H1 (cell line): Measurements from ENCODE around the gene TP53I11. TPM values are rescaled to one million over a fixed set of nuclear protein-coding genes. Genes with fewer than 3 reads are reported as not detected.

Experiments used
- CTCF ChIA-PET: fragments of 300-600 bp; sonication (Branson Sonifier 250); formaldehyde crosslinking; loops from one replicate; lab custom pipeline; 2021; ENCODE audit not compliant: partially characterized antibody; lab: Charles Lee
- POLR2A ChIA-PET: fragments of 300-600 bp; sonication (Branson Sonifier 250); formaldehyde crosslinking; loops from one replicate; lab custom pipeline; 2021; ENCODE audit warnings: inconsistent platforms; ENCODE audit not compliant: partially characterized antibody; lab: Charles Lee
- DNase-seq, 2 experiments: peaks; one replicate each; pipeline versions ENCODE4 v3.0.0 to v3.0.0-alpha.2; 2010 to 2022; ENCODE audit warnings: low spot score in 2 of 2, low read depth in 1 of 2, mixed read lengths in 1 of 2
- FAIRE-seq: peaks from 2 replicates; lab custom pipeline; 2011; peaks lifted over from hg19 to GRCh38; lab: Jason Lieb, UNC
- H2AFZ ChIP-seq: 2 replicates; pipeline ENCODE4 v1.8.1; 2012; ENCODE audit warnings: low read length, inconsistent platforms
- H2AK5ac ChIP-seq: 2 replicates; pipeline ENCODE4 v1.6.1; 2013; ENCODE audit warnings: low read depth, low read length
- H2BK120ac ChIP-seq: replicated peaks from 2 replicates; pipeline ENCODE3; 2013; ENCODE audit warnings: low read depth, low read length, inconsistent platforms
- H2BK12ac ChIP-seq: 2 replicates; pipeline ENCODE4 v1.6.1; 2013; ENCODE audit warnings: low read depth, low read length
- H2BK15ac ChIP-seq: 2 replicates; pipeline ENCODE4 v1.6.1; 2013; ENCODE audit warnings: low read length
- H2BK20ac ChIP-seq: 2 replicates; pipeline ENCODE4 v1.6.1; 2013; ENCODE audit warnings: low read length
- H2BK5ac ChIP-seq: 2 replicates; pipeline ENCODE4 v1.6.1; 2013; ENCODE audit warnings: low read depth, low read length
- H3K14ac ChIP-seq: 2 replicates; pipeline ENCODE4 v1.6.1; 2013; ENCODE audit warnings: inconsistent platforms; ENCODE audit not compliant: insufficient read length
- H3K18ac ChIP-seq: 2 replicates; pipeline ENCODE4 v1.6.1; 2013; ENCODE audit warnings: low read length; ENCODE audit errors: extremely low read depth
- H3K23ac ChIP-seq: 2 replicates; pipeline ENCODE4 v1.6.1; 2013; ENCODE audit warnings: inconsistent platforms; ENCODE audit not compliant: insufficient read length
- H3K23me2 ChIP-seq: 2 replicates; pipeline ENCODE4 v1.6.1; 2013; ENCODE audit warnings: low read depth, low read length
- H3K27ac ChIP-seq: 2 replicates; pipeline ENCODE4 v1.6.1; 2011; ENCODE audit warnings: low read depth, low read length, inconsistent platforms
- H3K27me3 ChIP-seq, 4 experiments: replicated peaks in 1 of 4; 1 replicate in 1 of 4; 2 replicates in 3 of 4; pipeline versions ENCODE4 v1.6.1 to v1.8.1; 2011 to 2013; ENCODE audit warnings: low read length in 3 of 4, mild to moderate bottlenecking in 3 of 4, inconsistent platforms in 2 of 4, mixed read lengths in 2 of 4, moderate library complexity in 1 of 4; ENCODE audit not compliant: control insufficient read depth in 3 of 4, insufficient read depth in 3 of 4; ENCODE audit errors: extremely low read depth in 1 of 4
- H3K36me3 ChIP-seq, 4 experiments: 2 replicates each; pipeline versions ENCODE4 v1.6.1 to v1.8.1; 2011 to 2013; ENCODE audit warnings: mild to moderate bottlenecking in 4 of 4, low read length in 3 of 4, moderate library complexity in 2 of 4, control low read depth in 1 of 4, inconsistent platforms in 1 of 4; ENCODE audit not compliant: insufficient read depth in 4 of 4, control insufficient read depth in 2 of 4
- H3K4ac ChIP-seq: replicated peaks from 2 replicates; pipeline ENCODE3; 2013; ENCODE audit warnings: low read length, low read depth, mixed read lengths, inconsistent platforms; ENCODE audit not compliant: insufficient read length
- H3K4me1 ChIP-seq, 4 experiments: replicated peaks in 1 of 4; 1 replicate in 1 of 4; 2 replicates in 3 of 4; pipeline versions ENCODE4 v1.6.1 to v1.8.1; 2011 to 2013; ENCODE audit warnings: low read length in 3 of 4, inconsistent platforms in 2 of 4, mixed read lengths in 1 of 4; ENCODE audit not compliant: insufficient read depth in 4 of 4, control insufficient read depth in 3 of 4
- H3K4me2 ChIP-seq, 2 experiments: 2 replicates each; pipeline versions ENCODE4 v1.6.1 to v1.8.1; 2011 to 2013; ENCODE audit warnings: low read depth in 2 of 2, low read length in 2 of 2, control low read depth in 1 of 2, inconsistent platforms in 1 of 2, mild to moderate bottlenecking in 1 of 2; ENCODE audit not compliant: insufficient read depth in 1 of 2
- H3K4me3 ChIP-seq, 4 experiments: fragments of 200-600, 300-600 bp in 1 of 4; sonication (generic), shearing (Covaris generic), sonication (Bioruptor Twin) in 1 of 4; 2 replicates each; pipeline versions ENCODE4 v1.5.1 to v1.8.1; 2011 to 2016; ENCODE audit warnings: low read length in 4 of 4, low read depth in 3 of 4, control low read depth in 2 of 4, inconsistent platforms in 2 of 4, mild to moderate bottlenecking in 2 of 4, mixed read lengths in 1 of 4, moderate library complexity in 1 of 4; ENCODE audit not compliant: insufficient read depth in 2 of 4; ENCODE audit errors: extremely low read depth in 1 of 4
- H3K56ac ChIP-seq: replicated peaks from 2 replicates; pipeline ENCODE3; 2013; ENCODE audit warnings: low read depth, mild to moderate bottlenecking, mixed read lengths, low read length, inconsistent platforms; ENCODE audit not compliant: insufficient read length
- H3K79me1 ChIP-seq: 2 replicates; pipeline ENCODE4 v1.6.1; 2013; ENCODE audit warnings: low read depth, low read length, control low read depth
- H3K79me2 ChIP-seq, 2 experiments: 2 replicates each; pipeline versions ENCODE4 v1.6.1 to v1.8.1; 2012 to 2013; ENCODE audit warnings: low read length in 2 of 2, mild to moderate bottlenecking in 2 of 2, inconsistent platforms in 1 of 2; ENCODE audit not compliant: insufficient read depth in 2 of 2, control insufficient read depth in 1 of 2
- H3K9ac ChIP-seq, 4 experiments: replicated peaks in 1 of 4; 1 replicate in 1 of 4; 2 replicates in 3 of 4; pipeline versions ENCODE4 v1.6.1 to v1.8.1; 2011 to 2013; ENCODE audit warnings: low read depth in 3 of 4, low read length in 3 of 4, control low read depth in 2 of 4, mild to moderate bottlenecking in 2 of 4, moderate library complexity in 2 of 4, inconsistent platforms in 1 of 4; ENCODE audit errors: extremely low read depth in 1 of 4
- H3K9me3 ChIP-seq, 2 experiments: 2 replicates each; pipeline versions ENCODE4 v1.6.1 to v1.8.1; 2012 to 2013; ENCODE audit warnings: mild to moderate bottlenecking in 2 of 2, moderate library complexity in 2 of 2, control low read depth in 1 of 2, inconsistent platforms in 1 of 2, low read depth in 1 of 2, low read length in 1 of 2, mixed read lengths in 1 of 2; ENCODE audit not compliant: insufficient read depth in 2 of 2
- H4K20me1 ChIP-seq, 2 experiments: replicated peaks in 1 of 2; 2 replicates each; pipeline versions ENCODE3 to v1.8.1; 2011 to 2013; ENCODE audit warnings: inconsistent platforms in 2 of 2, low read length in 2 of 2, mild to moderate bottlenecking in 1 of 2; ENCODE audit not compliant: insufficient read depth in 2 of 2, control insufficient read depth in 1 of 2
- H4K5ac ChIP-seq: 2 replicates; pipeline ENCODE4 v1.6.1; 2013; ENCODE audit warnings: low read length, low read depth, mixed read lengths, inconsistent platforms; ENCODE audit not compliant: insufficient read length
- H4K8ac ChIP-seq: 2 replicates; pipeline ENCODE4 v1.8.0; 2013; ENCODE audit warnings: mild to moderate bottlenecking, moderate library complexity, low read length, inconsistent platforms; ENCODE audit not compliant: insufficient read depth; ENCODE audit errors: extremely low read depth
- H4K91ac ChIP-seq: replicated peaks from 2 replicates; pipeline ENCODE3; 2013; ENCODE audit warnings: low read length, mixed read lengths, inconsistent platforms; ENCODE audit not compliant: insufficient read length
- BRCA1 ChIP-seq: IDR thresholded peaks from 2 replicates; pipeline ENCODE4 v1.6.1; 2012; ENCODE audit warnings: low read depth, low read length, improper control_type of control experiment
- CBX8 ChIP-seq: fragments of 300-800, 300-1000 bp; sonication (generic); IDR thresholded peaks from 2 replicates; pipeline ENCODE4 v1.7.1; 2016; ENCODE audit warnings: low read depth, low read length, borderline replicate concordance
- CEBPB ChIP-seq: IDR thresholded peaks from 2 replicates; pipeline ENCODE4 v1.6.1; 2012; ENCODE audit warnings: low read depth, low read length
- GTF2F1 ChIP-seq: IDR thresholded peaks from 2 replicates; pipeline ENCODE4 v1.6.1; 2012; ENCODE audit warnings: low read depth, low read length, improper control_type of control experiment, borderline replicate concordance
- HDAC2 ChIP-seq, 2 experiments: fragments of 300-600 bp in 1 of 2; sonication (generic) in 1 of 2; IDR thresholded peaks; 2 replicates each; pipeline ENCODE4 v1.6.1; 2011 to 2012; ENCODE audit warnings: low read depth in 2 of 2, low read length in 2 of 2, mild to moderate bottlenecking in 2 of 2, moderate library complexity in 2 of 2, borderline replicate concordance in 1 of 2, inconsistent platforms in 1 of 2
- JUND ChIP-seq: IDR thresholded peaks from 2 replicates; pipeline ENCODE4 v1.6.1; 2011; ENCODE audit warnings: mild to moderate bottlenecking, improper control_type of control experiment, low read length
- KDM5A ChIP-seq: fragments of 200-600 bp; IDR thresholded peaks from 2 replicates; pipeline ENCODE4 v1.7.1; 2012; ENCODE audit warnings: mild to moderate bottlenecking, low read length, inconsistent platforms, mixed read lengths
- NANOG ChIP-seq: IDR thresholded peaks from 2 replicates; pipeline ENCODE4 v1.6.1; 2011; ENCODE audit warnings: low read length, low read depth, mild to moderate bottlenecking, inconsistent platforms; ENCODE audit not compliant: insufficient read depth, poor library complexity, severe bottlenecking
- SUZ12 ChIP-seq: fragments of 200-600 bp; sonication (generic); IDR thresholded peaks from 2 replicates; pipeline ENCODE4 v1.6.1; 2012; ENCODE audit warnings: mild to moderate bottlenecking, inconsistent platforms, low read length, moderate library complexity, mixed read lengths
- TAF7 ChIP-seq: optimal IDR thresholded peaks from 2 replicates; pipeline ENCODE3; 2011; ENCODE audit warnings: low read depth, mild to moderate bottlenecking, inconsistent platforms, low read length, moderate library complexity, borderline replicate concordance
- ZNF274 ChIP-seq: IDR thresholded peaks from 2 replicates; pipeline ENCODE4 v1.7.0; 2012; ENCODE audit warnings: low read length, borderline replicate concordance; ENCODE audit errors: extremely low read depth
- WGBS, 2 experiments: shearing (Covaris generic) in 1 of 2; methylation state at CpG; one replicate each; pipeline versions ENCODE4 v1.1.6 to v1.1.7; 2013 to 2015; ENCODE audit warnings: low lambda C conversion rate in 2 of 2, mixed read lengths in 2 of 2, inconsistent platforms in 1 of 2, low coverage in 1 of 2, missing lambda C conversion rate in 1 of 2; ENCODE audit not compliant: insufficient replicate concordance in 2 of 2, insufficient coverage in 1 of 2, insufficient read length in 1 of 2; ENCODE audit errors: extremely low coverage in 1 of 2, missing lambda C conversion rate in 1 of 2; 5-methylcytosine and 5-hydroxymethylcytosine counted together
- polyA plus RNA-seq, 7 experiments: library from polyadenylated mRNA; depleted of rRNA in 3 of 7; stranded (reverse) in 5 of 7; unstranded in 2 of 7; fragments of >200 nt in 5 of 7; fragments of 200-250 nt in 2 of 7; gene quantifications; 1 replicate in 5 of 7; 2 replicates in 1 of 7; 4 replicates in 1 of 7; pipeline versions ENCODE4 v1.2.1 to v1.2.3, GENCODE V29; 2011 to 2013; ENCODE audit warnings: missing spikeins in 2 of 7, mixed read lengths in 2 of 7
- total RNA-seq: library from RNA; stranded (reverse); fragmentation: NEBNext Ultra II Directional; extraction: Animal tissue kit (Norgen Biotek cat#: 25700); gene quantifications from 2 replicates; pipeline ENCODE4 v1.2.1, GENCODE V29; 2021
- TF ChIP-seq, protein P1 (sequence below): IDR thresholded peaks from 2 replicates; pipeline ENCODE4 v1.6.1; 2011; ENCODE audit warnings: low read length, improper control_type of control experiment

TP53I11 gene
- total and polyA plus RNA-seq, 2 of the 8 experiments (the other 6 are each of a cell fraction or from before 2014, with no cell fraction given), result 34.0 to 46.3 TPM

DNA sequence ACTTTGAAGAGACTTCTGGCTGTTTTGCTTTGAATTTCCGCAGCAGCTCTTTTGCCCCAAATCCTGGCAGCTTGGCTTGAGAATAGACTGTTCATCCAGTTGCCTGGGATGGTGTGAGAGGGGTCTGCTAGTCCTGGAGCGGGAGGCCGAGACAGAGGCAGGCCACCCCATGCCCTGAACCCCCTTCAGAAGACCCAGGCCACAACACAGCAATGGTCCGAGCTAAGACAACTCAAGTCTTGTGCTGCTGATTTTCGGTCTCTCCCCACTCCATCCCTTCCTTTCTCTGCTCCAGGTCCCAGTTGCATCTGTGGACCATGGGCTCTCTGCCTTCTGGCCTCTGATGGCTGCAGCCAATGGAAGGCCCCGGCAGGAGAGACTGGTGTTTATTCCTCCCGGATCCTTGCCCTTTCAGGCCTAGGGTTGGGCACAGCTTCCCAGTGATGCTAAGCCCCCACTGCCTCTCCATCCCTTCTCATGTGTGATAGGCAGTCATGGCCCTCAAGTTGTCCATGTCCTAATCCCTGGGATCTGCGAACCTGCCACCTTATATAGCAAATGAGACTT lies 31.9 kb upstream of the TP53I11 start:
- H3K9ac ChIP-seq, result no peak overlapping the region
- H4K8ac ChIP-seq, result no peak overlapping the region
- H4K91ac ChIP-seq, result no peak overlapping the region
- H2BK5ac ChIP-seq, result no peak overlapping the region
- no peak overlapping the region for H3K4ac ChIP-seq
- H4K20me1 ChIP-seq, result peaks cover 0 to 5% of the 10 kb centered on the region in 2 experiments
- FAIRE-seq (no peak), DNase-seq (no peak)
- TF ChIP-seq CEBPB (no peak), TAF7 (no peak), HDAC2 (IDR thresholded peaks at IDR 0.05; ENCODE audit: borderline replicate concordance in 1 of 2, low read depth in 2 of 2, low read length in 2 of 2) (no peak), GTF2F1 (no peak), ZNF274 (no peak), KDM5A (no peak), SUZ12 (no peak), NANOG (no peak), JUND (no peak), BRCA1 (no peak), CBX8 (no peak)
- TF ChIP-seq, protein P1, sequence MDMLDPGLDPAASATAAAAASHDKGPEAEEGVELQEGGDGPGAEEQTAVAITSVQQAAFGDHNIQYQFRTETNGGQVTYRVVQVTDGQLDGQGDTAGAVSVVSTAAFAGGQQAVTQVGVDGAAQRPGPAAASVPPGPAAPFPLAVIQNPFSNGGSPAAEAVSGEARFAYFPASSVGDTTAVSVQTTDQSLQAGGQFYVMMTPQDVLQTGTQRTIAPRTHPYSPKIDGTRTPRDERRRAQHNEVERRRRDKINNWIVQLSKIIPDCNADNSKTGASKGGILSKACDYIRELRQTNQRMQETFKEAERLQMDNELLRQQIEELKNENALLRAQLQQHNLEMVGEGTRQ, result no peak
- H3K56ac ChIP-seq, result no peak overlapping the region
- H3K9me3 ChIP-seq, result no peaks in the 10 kb centered on the region
- POLR2A ChIA-PET, result interaction anchor here (0.7 to 2.1 kb wide), 2 partner anchors 12 to 18 kb away, joined by 3 to 5 read pairs; no protein-coding TSS in a partner anchor
- no peaks in the 10 kb centered on the region for H3K79me2 ChIP-seq
- no peaks in the 10 kb centered on the region for H3K36me3 ChIP-seq
- H2BK12ac ChIP-seq, result no peak overlapping the region
- no peak overlapping the region for H3K27ac ChIP-seq
- 85% methylated on average over 8 of the region's 8 CpGs; no CpG with 5 or more reads in 1 of the 2 experiments for WGBS, 2 experiments
- H2BK120ac ChIP-seq, result no peak overlapping the region
- no peak overlapping the region for H3K14ac ChIP-seq
- no peak overlapping the region for H3K18ac ChIP-seq
- no peak overlapping the region for H2BK20ac ChIP-seq
- H3K4me2 ChIP-seq, result no peak overlapping the region
- no peak overlapping the region for H3K23ac ChIP-seq
- no peaks in the 10 kb centered on the region for H3K79me1 ChIP-seq
- H4K5ac ChIP-seq, result no peak overlapping the region
- peaks cover 6% of the 10 kb centered on the region for H3K23me2 ChIP-seq
- H2BK15ac ChIP-seq, result peak overlapping the region; percentile 31; the same call in 1 of the 2 replicates
- H3K27me3 ChIP-seq, result no peaks in the 10 kb centered on the region
- CTCF ChIA-PET, result interaction anchor here (0.9 to 38.2 kb wide), 12 partner anchors 11 to 128 kb away, joined by 3 to 731 read pairs (median 4); no protein-coding TSS in a partner anchor
- no peak overlapping the region for H2AK5ac ChIP-seq
- no peak overlapping the region for H2AFZ ChIP-seq
- H3K4me3 ChIP-seq, result no peak overlapping the region
- H3K4me1 ChIP-seq, result peaks cover 0 to 28% (median 11%) of the 10 kb centered on the region in 4 experiments; a peak in 6 of 7 replicates
